Measurements from ENCODE around the gene GRIK4. TPM values are rescaled to one million over a fixed set of nuclear protein-coding genes. Genes with fewer than 3 reads are reported as not detected.

Gene GRIK4
- polyA plus RNA-seq, 1 donor from 2014 or later, result 3.4 TPM

DNA sequence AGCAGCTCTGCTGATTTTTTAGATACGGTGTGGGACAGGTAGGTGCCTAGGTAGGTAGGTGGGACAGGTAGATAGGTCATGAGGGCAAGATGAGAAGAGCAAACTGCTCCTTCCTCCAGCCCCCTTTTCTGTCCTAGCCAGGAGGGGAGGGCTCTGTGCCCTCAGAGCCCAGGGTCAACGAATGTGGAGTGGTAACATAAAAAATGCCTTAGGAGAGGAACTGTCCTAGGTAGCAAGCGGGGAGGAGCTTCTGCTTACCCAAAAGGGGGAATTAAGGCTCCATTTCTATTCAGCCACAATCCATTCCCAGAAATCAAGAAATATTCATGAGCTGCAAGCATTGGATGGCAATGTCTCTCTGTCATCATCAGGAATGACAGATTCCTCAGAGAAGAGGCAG, 234.8 kb downstream of the GRIK4 start:
- Histone ChIP-seq H3K27me3 (ENCODE audit: insufficient read depth, low read depth, low read length) (no peaks in the 10 kb centered on the region), H3K4me3 (ENCODE audit: low read length) (peak overlapping the region; percentile 13), H3K9me2 (ENCODE audit: insufficient read depth, low read length) (no peaks in the 10 kb centered on the region), H3K4me2 (ENCODE audit: low read length) (no peak overlapping the region), H2AFZ (ENCODE audit: low read depth, low read length) (no peak overlapping the region), H3F3A (ENCODE audit: insufficient read depth, low read length, poor library complexity, severe bottlenecking) (no peaks in the 10 kb centered on the region), H4K20me1 (ENCODE audit: insufficient read depth) (no peaks in the 10 kb centered on the region), H3K9ac (ENCODE audit: low read length) (peak overlapping the region; percentile 30), H3K79me2 (replicated peaks; ENCODE audit: insufficient read depth, low read length) (no peaks in the 10 kb centered on the region), H3K36me3 (ENCODE audit: insufficient read depth, low read length) (no peaks in the 10 kb centered on the region), H3K9me3 (ENCODE audit: low read length) (no peaks in the 10 kb centered on the region), H3K27ac (ENCODE audit: low read length) (peak overlapping the region; percentile 70)
- TF ChIP-seq RAD21 (conservative IDR thresholded peaks at IDR 0.05) (no peak), POLR2AphosphoS5 (IDR thresholded peaks at IDR 0.05) (peak; percentile 46)

DNA sequence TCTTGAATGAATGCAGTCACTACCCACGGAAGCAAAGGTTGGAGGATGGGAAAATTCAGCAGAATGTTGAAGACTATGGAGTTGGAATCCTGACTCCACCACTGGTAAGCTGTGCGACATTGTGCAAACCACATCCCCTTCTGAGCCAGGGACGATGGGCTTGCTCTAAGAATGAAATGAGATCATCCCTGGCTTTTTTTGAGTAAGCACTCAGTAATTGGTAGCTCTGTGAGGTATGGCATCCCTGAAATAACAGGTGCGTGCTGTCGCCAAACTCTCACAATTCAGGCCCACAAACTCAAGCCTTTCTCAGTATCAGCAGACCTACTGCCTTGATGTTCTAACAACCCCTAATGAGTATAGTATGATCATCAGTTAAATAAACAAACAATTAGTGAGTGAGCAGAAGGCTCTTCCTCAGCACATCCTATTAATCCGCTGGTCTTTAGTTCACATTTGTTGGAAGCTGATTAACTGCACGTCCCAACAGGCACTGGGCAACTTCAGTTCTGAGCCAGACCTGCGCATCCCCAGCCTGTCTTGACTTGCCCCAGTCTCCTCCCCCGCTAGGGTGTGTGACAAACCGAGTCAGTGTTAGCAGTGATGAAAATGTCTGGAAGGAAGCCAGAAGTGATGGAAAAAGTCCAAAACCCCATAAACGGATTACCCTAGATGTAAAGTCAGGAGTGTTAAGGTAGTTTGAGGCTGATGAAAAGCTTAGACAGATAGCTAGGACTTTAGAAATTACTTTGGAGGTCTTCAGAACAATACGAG, 235.5 kb downstream of the GRIK4 start:
- H2AFZ ChIP-seq (ENCODE audit: low read depth, low read length), result no peak overlapping the region
- H3K27ac ChIP-seq (ENCODE audit: low read length), result peak overlapping the region; percentile 70
- H3K27me3 ChIP-seq (ENCODE audit: insufficient read depth, low read depth, low read length), result no peaks in the 10 kb centered on the region
- no peak overlapping the region for H3K4me2 ChIP-seq (ENCODE audit: low read length)
- no peaks in the 10 kb centered on the region for H3K9me3 ChIP-seq (ENCODE audit: low read length)
- no peaks in the 10 kb centered on the region for H3K79me2 ChIP-seq (replicated peaks; ENCODE audit: insufficient read depth, low read length)
- H3K9me2 ChIP-seq (ENCODE audit: insufficient read depth, low read length), result no peaks in the 10 kb centered on the region
- H3F3A ChIP-seq (ENCODE audit: insufficient read depth, low read length, poor library complexity, severe bottlenecking), result no peaks in the 10 kb centered on the region
- TF ChIP-seq POLR2AphosphoS5 (IDR thresholded peaks at IDR 0.05) (no peak), EP300 (conservative IDR thresholded peaks at IDR 0.05; ENCODE audit: poor library complexity, severe bottlenecking) (peak; percentile 12)
- no peak overlapping the region for H3K9ac ChIP-seq (ENCODE audit: low read length)
- no peaks in the 10 kb centered on the region for H3K36me3 ChIP-seq (ENCODE audit: insufficient read depth, low read length)
- peak overlapping the region; percentile 13 for H3K4me3 ChIP-seq (ENCODE audit: low read length)
- no peaks in the 10 kb centered on the region for H4K20me1 ChIP-seq (ENCODE audit: insufficient read depth)

DNA sequence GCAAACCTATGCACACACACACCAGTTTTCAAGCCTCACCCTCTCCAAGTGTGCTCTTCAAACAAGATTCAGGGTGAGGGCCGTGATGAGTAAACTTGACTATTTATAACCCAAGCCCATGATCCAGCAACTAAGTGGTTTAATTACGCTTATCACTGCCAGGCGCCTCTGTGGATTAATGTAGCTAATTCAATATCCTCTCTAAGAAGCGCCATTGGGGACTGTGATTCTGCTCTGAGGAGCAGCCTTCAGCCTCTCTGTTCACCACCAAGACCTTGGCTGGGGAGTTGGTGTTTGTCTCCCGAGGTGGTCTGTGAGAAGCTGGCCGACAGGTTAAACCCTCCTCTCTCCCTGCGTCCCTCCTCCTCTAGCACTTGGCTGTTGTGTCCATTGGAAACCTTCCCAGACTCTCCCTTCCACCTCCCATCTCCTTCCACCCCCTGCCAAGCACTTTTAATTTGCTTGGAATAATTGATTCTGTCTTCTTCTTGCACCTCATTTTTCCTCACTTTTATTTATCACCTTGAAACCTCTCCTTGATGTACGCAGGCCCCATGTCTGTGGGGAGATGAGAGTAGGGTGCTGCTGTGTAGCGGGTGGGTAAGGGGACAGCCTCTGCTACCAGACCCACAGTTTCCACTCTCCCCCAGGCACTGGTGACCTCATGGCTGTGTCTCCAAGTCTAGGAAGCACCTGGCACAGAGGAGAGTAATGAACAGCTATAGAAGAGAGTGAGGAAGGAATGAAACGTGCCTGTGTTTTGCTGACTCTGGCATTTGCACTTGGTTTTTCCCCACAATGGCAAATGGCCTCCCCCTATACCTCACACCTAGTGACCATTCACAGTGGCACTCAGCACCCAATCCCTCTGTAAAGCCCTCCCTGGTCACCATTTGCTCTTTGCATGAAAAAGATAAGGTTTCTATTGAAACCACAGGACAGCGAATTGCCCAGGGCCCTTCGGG, 236.6 kb downstream of the GRIK4 start:
- H4K20me1 ChIP-seq (ENCODE audit: insufficient read depth), result no peaks in the 10 kb centered on the region
- no peak overlapping the region for H3K4me3 ChIP-seq (ENCODE audit: low read length)
- H3K27me3 ChIP-seq (ENCODE audit: insufficient read depth, low read depth, low read length), result no peaks in the 10 kb centered on the region
- H3K27ac ChIP-seq (ENCODE audit: low read length), result no peak overlapping the region
- H3K4me2 ChIP-seq (ENCODE audit: low read length), result no peak overlapping the region
- no peak overlapping the region for H3K9ac ChIP-seq (ENCODE audit: low read length)
- no peak overlapping the region for H2AFZ ChIP-seq (ENCODE audit: low read depth, low read length)
- no peaks in the 10 kb centered on the region for H3K9me2 ChIP-seq (ENCODE audit: insufficient read depth, low read length)
- H3K36me3 ChIP-seq (ENCODE audit: insufficient read depth, low read length), result no peaks in the 10 kb centered on the region
- H3F3A ChIP-seq (ENCODE audit: insufficient read depth, low read length, poor library complexity, severe bottlenecking), result no peaks in the 10 kb centered on the region
- TF ChIP-seq EZH2 (IDR thresholded peaks at IDR 0.05; ENCODE audit: borderline replicate concordance, insufficient read depth, low read length, poor library complexity, severe bottlenecking), result no peak
- TF ChIP-seq POLR2AphosphoS5 (IDR thresholded peaks at IDR 0.05), result no peak
- no peak for TF ChIP-seq EP300 (conservative IDR thresholded peaks at IDR 0.05; ENCODE audit: poor library complexity, severe bottlenecking)
- TF ChIP-seq, protein P1, sequence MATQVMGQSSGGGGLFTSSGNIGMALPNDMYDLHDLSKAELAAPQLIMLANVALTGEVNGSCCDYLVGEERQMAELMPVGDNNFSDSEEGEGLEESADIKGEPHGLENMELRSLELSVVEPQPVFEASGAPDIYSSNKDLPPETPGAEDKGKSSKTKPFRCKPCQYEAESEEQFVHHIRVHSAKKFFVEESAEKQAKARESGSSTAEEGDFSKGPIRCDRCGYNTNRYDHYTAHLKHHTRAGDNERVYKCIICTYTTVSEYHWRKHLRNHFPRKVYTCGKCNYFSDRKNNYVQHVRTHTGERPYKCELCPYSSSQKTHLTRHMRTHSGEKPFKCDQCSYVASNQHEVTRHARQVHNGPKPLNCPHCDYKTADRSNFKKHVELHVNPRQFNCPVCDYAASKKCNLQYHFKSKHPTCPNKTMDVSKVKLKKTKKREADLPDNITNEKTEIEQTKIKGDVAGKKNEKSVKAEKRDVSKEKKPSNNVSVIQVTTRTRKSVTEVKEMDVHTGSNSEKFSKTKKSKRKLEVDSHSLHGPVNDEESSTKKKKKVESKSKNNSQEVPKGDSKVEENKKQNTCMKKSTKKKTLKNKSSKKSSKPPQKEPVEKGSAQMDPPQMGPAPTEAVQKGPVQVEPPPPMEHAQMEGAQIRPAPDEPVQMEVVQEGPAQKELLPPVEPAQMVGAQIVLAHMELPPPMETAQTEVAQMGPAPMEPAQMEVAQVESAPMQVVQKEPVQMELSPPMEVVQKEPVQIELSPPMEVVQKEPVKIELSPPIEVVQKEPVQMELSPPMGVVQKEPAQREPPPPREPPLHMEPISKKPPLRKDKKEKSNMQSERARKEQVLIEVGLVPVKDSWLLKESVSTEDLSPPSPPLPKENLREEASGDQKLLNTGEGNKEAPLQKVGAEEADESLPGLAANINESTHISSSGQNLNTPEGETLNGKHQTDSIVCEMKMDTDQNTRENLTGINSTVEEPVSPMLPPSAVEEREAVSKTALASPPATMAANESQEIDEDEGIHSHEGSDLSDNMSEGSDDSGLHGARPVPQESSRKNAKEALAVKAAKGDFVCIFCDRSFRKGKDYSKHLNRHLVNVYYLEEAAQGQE (IDR thresholded peaks at IDR 0.05; ENCODE audit: borderline replicate concordance), result no peak
- no peak for TF ChIP-seq SMC3 (conservative IDR thresholded peaks at IDR 0.05; ENCODE audit: poor library complexity)
- TF ChIP-seq, protein P2, sequence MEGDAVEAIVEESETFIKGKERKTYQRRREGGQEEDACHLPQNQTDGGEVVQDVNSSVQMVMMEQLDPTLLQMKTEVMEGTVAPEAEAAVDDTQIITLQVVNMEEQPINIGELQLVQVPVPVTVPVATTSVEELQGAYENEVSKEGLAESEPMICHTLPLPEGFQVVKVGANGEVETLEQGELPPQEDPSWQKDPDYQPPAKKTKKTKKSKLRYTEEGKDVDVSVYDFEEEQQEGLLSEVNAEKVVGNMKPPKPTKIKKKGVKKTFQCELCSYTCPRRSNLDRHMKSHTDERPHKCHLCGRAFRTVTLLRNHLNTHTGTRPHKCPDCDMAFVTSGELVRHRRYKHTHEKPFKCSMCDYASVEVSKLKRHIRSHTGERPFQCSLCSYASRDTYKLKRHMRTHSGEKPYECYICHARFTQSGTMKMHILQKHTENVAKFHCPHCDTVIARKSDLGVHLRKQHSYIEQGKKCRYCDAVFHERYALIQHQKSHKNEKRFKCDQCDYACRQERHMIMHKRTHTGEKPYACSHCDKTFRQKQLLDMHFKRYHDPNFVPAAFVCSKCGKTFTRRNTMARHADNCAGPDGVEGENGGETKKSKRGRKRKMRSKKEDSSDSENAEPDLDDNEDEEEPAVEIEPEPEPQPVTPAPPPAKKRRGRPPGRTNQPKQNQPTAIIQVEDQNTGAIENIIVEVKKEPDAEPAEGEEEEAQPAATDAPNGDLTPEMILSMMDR (IDR thresholded peaks at IDR 0.05; ENCODE audit: poor library complexity, severe bottlenecking), result no peak
- no peak for TF ChIP-seq RAD21 (conservative IDR thresholded peaks at IDR 0.05)
- no peak for TF ChIP-seq TAF1 (IDR thresholded peaks at IDR 0.05; ENCODE audit: low read depth)
- no peak for TF ChIP-seq MXI1 (conservative IDR thresholded peaks at IDR 0.05; ENCODE audit: poor library complexity, severe bottlenecking)
- H3K9me3 ChIP-seq (ENCODE audit: low read length), result no peaks in the 10 kb centered on the region
- no peaks in the 10 kb centered on the region for H3K79me2 ChIP-seq (replicated peaks; ENCODE audit: insufficient read depth, low read length)

All from neural cell (in vitro differentiated cells).